H1 (cell line): ENCODE results near the gene GLCE.

Experiments used
- BACH1 ChIP-seq: IDR thresholded peaks from 2 replicates; pipeline ENCODE4 v1.6.1; 2012; ENCODE audit warnings: low read length, improper control_type of control experiment
- EZH2 ChIP-seq: fragments of 200-600 bp; sonication (generic); IDR thresholded peaks from 2 replicates; pipeline ENCODE4 v1.7.1; 2012; ENCODE audit warnings: low read depth, mild to moderate bottlenecking, moderate library complexity, low read length, inconsistent platforms; ENCODE audit not compliant: severe bottlenecking
- FOSL1 ChIP-seq: IDR thresholded peaks from 2 replicates; pipeline ENCODE4 v1.6.1; 2011; ENCODE audit warnings: mild to moderate bottlenecking, low read depth, low read length, moderate library complexity; ENCODE audit not compliant: insufficient read depth
- JUN ChIP-seq: IDR thresholded peaks from 2 replicates; pipeline ENCODE4 v1.6.1; 2011; ENCODE audit warnings: low read depth, mild to moderate bottlenecking, improper control_type of control experiment, low read length
- KDM1A ChIP-seq: fragments of 200-600, 300-600 bp; sonication (generic); IDR thresholded peaks from 2 replicates; pipeline ENCODE4 v1.7.1; 2016; ENCODE audit warnings: mild to moderate bottlenecking, low read length, borderline replicate concordance
- POLR2A ChIP-seq, 2 experiments: IDR thresholded peaks; 1 replicate in 1 of 2; 2 replicates in 1 of 2; pipeline ENCODE4 v1.6.1; 2011; ENCODE audit warnings: low read depth in 2 of 2, low read length in 2 of 2, mild to moderate bottlenecking in 2 of 2; ENCODE audit errors: control extremely low read depth in 1 of 2
- POLR2AphosphoS5 ChIP-seq: IDR thresholded peaks from 2 replicates; pipeline ENCODE4 v1.6.1; 2011; ENCODE audit warnings: low read depth, low read length
- POU5F1 ChIP-seq: IDR thresholded peaks from 2 replicates; pipeline ENCODE4 v1.6.1; 2011; ENCODE audit warnings: low read depth, mild to moderate bottlenecking, low read length, moderate library complexity
- TAF1 ChIP-seq: IDR thresholded peaks from 2 replicates; pipeline ENCODE4 v1.6.1; 2011; ENCODE audit warnings: mild to moderate bottlenecking, low read depth, low read length
- TEAD4 ChIP-seq: IDR thresholded peaks from 2 replicates; pipeline ENCODE4 v1.6.1; 2012; ENCODE audit warnings: low read depth, low read length, inconsistent platforms, mixed read lengths
- ZNF274 ChIP-seq: IDR thresholded peaks from 2 replicates; pipeline ENCODE4 v1.7.0; 2012; ENCODE audit warnings: low read length, borderline replicate concordance; ENCODE audit errors: extremely low read depth
- TF ChIP-seq, protein P1 (sequence below): IDR thresholded peaks from 2 replicates; pipeline ENCODE4 v1.6.1; 2012; ENCODE audit warnings: inconsistent platforms
- TF ChIP-seq, protein P2 (sequence below): IDR thresholded peaks from 2 replicates; pipeline ENCODE4 v1.6.1; 2012; ENCODE audit warnings: inconsistent platforms
- TF ChIP-seq, protein P3 (sequence below), 3 experiments: IDR thresholded peaks; 1 replicate in 2 of 3; 2 replicates in 1 of 3; pipeline versions ENCODE4 v1.5.1 to v1.6.1; 2011; ENCODE audit warnings: low read length in 3 of 3, mild to moderate bottlenecking in 3 of 3, inconsistent platforms in 2 of 3, low read depth in 1 of 3, moderate library complexity in 1 of 3; ENCODE audit not compliant: insufficient read depth in 1 of 3; ENCODE audit errors: control extremely low read depth in 1 of 3

DNA sequence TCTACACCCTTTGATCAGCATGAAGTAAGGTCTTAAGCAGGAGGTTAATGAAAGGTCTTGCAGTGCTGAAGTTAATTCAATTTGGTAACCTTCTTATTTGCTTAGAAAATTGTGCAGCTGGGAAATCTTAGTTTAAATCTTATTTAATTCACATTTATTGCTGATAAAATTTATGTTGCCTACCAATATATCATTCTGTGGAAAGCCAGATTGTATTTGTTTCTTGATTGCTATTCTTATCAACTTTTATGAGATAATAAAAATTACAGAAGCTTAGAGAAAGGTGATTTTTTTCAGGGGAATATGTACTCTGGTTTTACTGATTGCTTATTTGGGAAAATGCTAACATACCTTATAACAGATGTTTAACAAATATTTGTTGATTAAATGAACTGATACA is 74.2 kb downstream of the GLCE start:
- TF ChIP-seq POLR2A (IDR thresholded peaks at IDR 0.05; ENCODE audit: control extremely low read depth in 1 of 2, low read depth in 2 of 2, low read length in 2 of 2) (no peak), JUN (no peak), TAF1 (no peak), POLR2AphosphoS5 (no peak), FOSL1 (no peak), EZH2 (no peak), KDM1A (no peak), TEAD4 (no peak), ZNF274 (no peak), POU5F1 (no peak), BACH1 (no peak)
- TF ChIP-seq, protein P1, sequence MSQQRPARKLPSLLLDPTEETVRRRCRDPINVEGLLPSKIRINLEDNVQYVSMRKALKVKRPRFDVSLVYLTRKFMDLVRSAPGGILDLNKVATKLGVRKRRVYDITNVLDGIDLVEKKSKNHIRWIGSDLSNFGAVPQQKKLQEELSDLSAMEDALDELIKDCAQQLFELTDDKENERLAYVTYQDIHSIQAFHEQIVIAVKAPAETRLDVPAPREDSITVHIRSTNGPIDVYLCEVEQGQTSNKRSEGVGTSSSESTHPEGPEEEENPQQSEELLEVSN, result no peak
- TF ChIP-seq, protein P2, sequence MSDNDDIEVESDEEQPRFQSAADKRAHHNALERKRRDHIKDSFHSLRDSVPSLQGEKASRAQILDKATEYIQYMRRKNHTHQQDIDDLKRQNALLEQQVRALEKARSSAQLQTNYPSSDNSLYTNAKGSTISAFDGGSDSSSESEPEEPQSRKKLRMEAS, result no peak
- TF ChIP-seq, protein P3, sequence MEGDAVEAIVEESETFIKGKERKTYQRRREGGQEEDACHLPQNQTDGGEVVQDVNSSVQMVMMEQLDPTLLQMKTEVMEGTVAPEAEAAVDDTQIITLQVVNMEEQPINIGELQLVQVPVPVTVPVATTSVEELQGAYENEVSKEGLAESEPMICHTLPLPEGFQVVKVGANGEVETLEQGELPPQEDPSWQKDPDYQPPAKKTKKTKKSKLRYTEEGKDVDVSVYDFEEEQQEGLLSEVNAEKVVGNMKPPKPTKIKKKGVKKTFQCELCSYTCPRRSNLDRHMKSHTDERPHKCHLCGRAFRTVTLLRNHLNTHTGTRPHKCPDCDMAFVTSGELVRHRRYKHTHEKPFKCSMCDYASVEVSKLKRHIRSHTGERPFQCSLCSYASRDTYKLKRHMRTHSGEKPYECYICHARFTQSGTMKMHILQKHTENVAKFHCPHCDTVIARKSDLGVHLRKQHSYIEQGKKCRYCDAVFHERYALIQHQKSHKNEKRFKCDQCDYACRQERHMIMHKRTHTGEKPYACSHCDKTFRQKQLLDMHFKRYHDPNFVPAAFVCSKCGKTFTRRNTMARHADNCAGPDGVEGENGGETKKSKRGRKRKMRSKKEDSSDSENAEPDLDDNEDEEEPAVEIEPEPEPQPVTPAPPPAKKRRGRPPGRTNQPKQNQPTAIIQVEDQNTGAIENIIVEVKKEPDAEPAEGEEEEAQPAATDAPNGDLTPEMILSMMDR (IDR thresholded peaks at IDR 0.05; ENCODE audit: control extremely low read depth in 1 of 3, insufficient read depth in 1 of 3, low read depth in 1 of 3, low read length in 3 of 3), result no peak
